Measurements from ENCODE around the gene TULP4.

TULP4 gene

GRCh38 chr6:158323561-158323958 lies 11.3 kb downstream of the TULP4 start:
- ChIA-PET CTCF (no interaction called here), POLR2A (no interaction called here)
- H3K4me3 ChIP-seq (ENCODE audit: low read depth, low read length) = no peak overlapping the region
- no peak for DNase-seq (ENCODE audit: low read depth, low spot score)
- no peak for TF ChIP-seq CTCF (IDR thresholded peaks at IDR 0.05; ENCODE audit: insufficient read depth, low read length, missing control alignments)

- POLR2A ChIA-PET = no interaction called here
- no peak for DNase-seq (ENCODE audit: low read depth, low spot score)
- no peak overlapping the region for H3K4me3 ChIP-seq (ENCODE audit: low read depth, low read length)
- no peak for TF ChIP-seq CTCF (IDR thresholded peaks at IDR 0.05; ENCODE audit: insufficient read depth, low read length, missing control alignments)
- CTCF ChIA-PET = no interaction called here
Measured at GRCh38 chr6:158324136-158324535, 11.9 kb downstream of the TULP4 start.

GRCh38 chr6:158327211-158327610 lies 14.9 kb downstream of the TULP4 start:
- TF ChIP-seq CTCF (IDR thresholded peaks at IDR 0.05; ENCODE audit: insufficient read depth, low read length, missing control alignments) = no peak
- H3K4me3 ChIP-seq (ENCODE audit: low read depth, low read length) = no peak overlapping the region
- DNase-seq (ENCODE audit: low read depth, low spot score) = no peak
- ChIA-PET CTCF (no interaction called here), POLR2A (no interaction called here)

- POLR2A ChIA-PET = no interaction called here
- TF ChIP-seq CTCF (IDR thresholded peaks at IDR 0.05; ENCODE audit: insufficient read depth, low read length, missing control alignments) = no peak
- no peak overlapping the region for H3K4me3 ChIP-seq (ENCODE audit: low read depth, low read length)
- no peak for DNase-seq (ENCODE audit: low read depth, low spot score)
- CTCF ChIA-PET = no interaction called here
Measured at GRCh38 chr6:158328952-158329351, 16.7 kb downstream of the TULP4 start.

- ChIA-PET POLR2A (no interaction called here), CTCF (interaction anchor here (1.1 kb wide), 1 partner anchor 220 kb away, joined by 3 read pairs; no protein-coding TSS in a partner anchor)
- TF ChIP-seq CTCF (IDR thresholded peaks at IDR 0.05; ENCODE audit: insufficient read depth, low read length, missing control alignments) = no peak
- no peak overlapping the region for H3K4me3 ChIP-seq (ENCODE audit: low read depth, low read length)
- no peak for DNase-seq (ENCODE audit: low read depth, low spot score)
Measured at GRCh38 chr6:158329531-158329930, 17.3 kb downstream of the TULP4 start.

- ChIA-PET CTCF (interaction anchor here (1.1 kb wide), 1 partner anchor 221 kb away, joined by 3 read pairs; no protein-coding TSS in a partner anchor), POLR2A (no interaction called here)
- DNase-seq (ENCODE audit: low read depth, low spot score) = no peak
- H3K4me3 ChIP-seq (ENCODE audit: low read depth, low read length) = no peak overlapping the region
- no peak for TF ChIP-seq CTCF (IDR thresholded peaks at IDR 0.05; ENCODE audit: insufficient read depth, low read length, missing control alignments)
Measured at GRCh38 chr6:158330016-158330415, 17.8 kb downstream of the TULP4 start.

Data from AG04449 (cell line).